ENCODE results near the gene CYP26A1.

DNA sequence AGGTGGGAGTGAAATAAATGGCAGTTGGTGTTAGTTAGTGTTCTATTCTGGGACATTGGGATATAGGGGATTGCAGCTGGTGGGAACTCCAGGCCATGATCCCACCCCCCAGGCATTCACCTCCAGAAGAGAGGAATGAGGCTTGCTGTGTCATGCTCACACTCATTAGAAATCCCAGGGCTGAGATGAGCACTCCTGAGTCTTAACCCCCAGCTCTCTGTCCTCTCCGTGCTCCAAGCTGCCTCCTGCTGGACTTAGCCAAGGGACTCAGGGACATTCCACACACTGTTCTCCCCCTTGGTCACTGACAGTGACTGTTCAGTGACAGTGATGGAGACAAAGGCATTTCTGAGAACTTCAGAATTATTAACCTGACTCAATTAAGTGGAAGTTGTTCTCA lies 21.5 kb downstream of the CYP26A1 start:
- peak in 1 of 2 experiments; percentile 62; a peak in 3 of 4 replicates for TF ChIP-seq CTCF (conservative IDR thresholded peaks at IDR 0.05; ENCODE audit: low read depth in 2 of 2)
- no peak for TF ChIP-seq POLR2AphosphoS5 (IDR thresholded peaks at IDR 0.05; ENCODE audit: low read depth)

Data from GM23338 (cell line).